ENCODE measurements around the gene KLF2. TPM values are rescaled to one million over a fixed set of nuclear protein-coding genes. Genes with fewer than 3 reads are reported as not detected.

KLF2 gene
- total RNA-seq, 3 donors from 2014 or later (not counting 1 experiment from before 2014, with no cell fraction given), result 246 to 645 (median 377) TPM

DNA sequence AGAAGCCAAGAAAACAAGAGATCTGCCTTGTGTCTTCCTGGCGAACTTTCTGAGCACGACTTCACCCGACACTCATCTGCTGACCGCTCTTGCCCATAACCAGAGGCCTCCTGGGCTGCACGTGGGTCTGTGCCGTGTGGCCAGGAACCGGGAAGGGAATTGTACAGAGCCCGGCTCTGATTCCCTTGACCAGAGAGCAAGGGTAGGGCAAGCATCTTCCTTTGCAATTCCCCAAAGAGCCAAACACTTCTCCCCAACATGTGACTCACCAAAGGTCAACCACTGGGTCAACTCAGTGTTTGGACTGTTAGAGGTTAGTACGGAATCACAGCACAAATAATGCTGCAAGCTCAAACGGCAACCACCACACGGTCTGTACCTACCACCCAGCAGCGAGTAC lies 48.9 kb downstream of the KLF2 start:
- intact Hi-C loops (cut with micrococcal nuclease), result loop anchor here (5.0 kb wide), 1 partner anchor 209 kb away; no protein-coding TSS in a partner anchor

DNA sequence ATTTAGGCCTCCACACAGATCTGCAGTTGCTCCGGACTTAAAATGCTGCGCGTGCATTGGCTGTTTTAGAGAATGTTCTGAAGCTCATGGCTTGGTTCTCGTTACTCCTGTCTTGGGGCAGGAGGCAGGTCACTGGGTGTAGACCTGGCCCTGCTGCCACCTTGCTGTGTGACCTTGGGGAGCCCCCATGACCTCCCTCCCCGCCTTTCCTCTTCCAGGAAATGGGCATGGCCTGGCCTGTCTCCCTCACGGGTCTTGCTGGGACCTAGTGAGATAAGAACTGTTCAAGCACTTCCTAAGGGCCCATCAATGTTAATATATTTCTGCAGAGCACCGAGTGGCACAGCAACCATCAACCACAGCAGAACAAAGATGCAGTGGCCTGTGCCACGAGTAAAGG lies 49.4 kb downstream of the KLF2 start:
- intact Hi-C loops (cut with micrococcal nuclease), result loop anchor here (5.0 kb wide), 1 partner anchor 208 kb away; no protein-coding TSS in a partner anchor
- no peaks in the 10 kb centered on the region for H3K36me3 Mint-ChIP-seq
- no peaks in the 10 kb centered on the region for H3K27me3 Mint-ChIP-seq (ENCODE audit: low read depth in 2 of 2)
- Histone ChIP-seq H3K9me3 (ENCODE audit: control insufficient read depth, insufficient read depth, low read length) (no peaks in the 10 kb centered on the region), H3K27me3 (ENCODE audit: control insufficient read depth, insufficient read depth, low read length) (no peaks in the 10 kb centered on the region), H3K4me3 (ENCODE audit: low read length) (no peak overlapping the region), H3K27ac (ENCODE audit: low read length) (peak overlapping the region; percentile 94), H3K4me1 (ENCODE audit: control insufficient read depth, insufficient read depth, low read length) (peaks cover 96% of the 10 kb centered on the region), H3K36me3 (ENCODE audit: control insufficient read depth, insufficient read depth, low read length) (peaks cover 31% of the 10 kb centered on the region)
- DNase-seq (peak in 1 of 2 donors; percentile 27), ATAC-seq (no peak)
- H3K4me1 Mint-ChIP-seq, result peaks cover 39 to 55% of the 10 kb centered on the region in 2 donors
- no peaks in the 10 kb centered on the region for H3K9me3 Mint-ChIP-seq
- WGBS (ENCODE audit: insufficient coverage), result 60% methylated on average over 8 of the region's 8 CpGs
- peak overlapping the region; percentile 80 for H3K4me3 Mint-ChIP-seq
- TF ChIP-seq, protein P1, sequence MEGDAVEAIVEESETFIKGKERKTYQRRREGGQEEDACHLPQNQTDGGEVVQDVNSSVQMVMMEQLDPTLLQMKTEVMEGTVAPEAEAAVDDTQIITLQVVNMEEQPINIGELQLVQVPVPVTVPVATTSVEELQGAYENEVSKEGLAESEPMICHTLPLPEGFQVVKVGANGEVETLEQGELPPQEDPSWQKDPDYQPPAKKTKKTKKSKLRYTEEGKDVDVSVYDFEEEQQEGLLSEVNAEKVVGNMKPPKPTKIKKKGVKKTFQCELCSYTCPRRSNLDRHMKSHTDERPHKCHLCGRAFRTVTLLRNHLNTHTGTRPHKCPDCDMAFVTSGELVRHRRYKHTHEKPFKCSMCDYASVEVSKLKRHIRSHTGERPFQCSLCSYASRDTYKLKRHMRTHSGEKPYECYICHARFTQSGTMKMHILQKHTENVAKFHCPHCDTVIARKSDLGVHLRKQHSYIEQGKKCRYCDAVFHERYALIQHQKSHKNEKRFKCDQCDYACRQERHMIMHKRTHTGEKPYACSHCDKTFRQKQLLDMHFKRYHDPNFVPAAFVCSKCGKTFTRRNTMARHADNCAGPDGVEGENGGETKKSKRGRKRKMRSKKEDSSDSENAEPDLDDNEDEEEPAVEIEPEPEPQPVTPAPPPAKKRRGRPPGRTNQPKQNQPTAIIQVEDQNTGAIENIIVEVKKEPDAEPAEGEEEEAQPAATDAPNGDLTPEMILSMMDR (IDR thresholded peaks at IDR 0.05), result no peak
- no peak overlapping the region for H3K27ac Mint-ChIP-seq

More for the DNA sequence above, 48.9 kb downstream of the KLF2 start:
- H3K36me3 ChIP-seq (ENCODE audit: control insufficient read depth, insufficient read depth, low read length), result peaks cover 31% of the 10 kb centered on the region
- DNase-seq, result no peak
- ATAC-seq, result no peak
- H3K4me1 Mint-ChIP-seq, result peaks cover 39 to 52% of the 10 kb centered on the region in 2 donors
- TF ChIP-seq, protein P1 (IDR thresholded peaks at IDR 0.05), result no peak
- peak overlapping the region; percentile 80 for H3K4me3 Mint-ChIP-seq
- peak overlapping the region; percentile 94 for H3K27ac ChIP-seq (ENCODE audit: low read length)
- no peaks in the 10 kb centered on the region for H3K36me3 Mint-ChIP-seq
- peaks cover 100% of the 10 kb centered on the region for H3K4me1 ChIP-seq (ENCODE audit: control insufficient read depth, insufficient read depth, low read length)
- no peaks in the 10 kb centered on the region for H3K9me3 ChIP-seq (ENCODE audit: control insufficient read depth, insufficient read depth, low read length)
- no peaks in the 10 kb centered on the region for H3K27me3 Mint-ChIP-seq (ENCODE audit: low read depth in 2 of 2)
- no peak overlapping the region for H3K27ac Mint-ChIP-seq
- no peak overlapping the region for H3K4me3 ChIP-seq (ENCODE audit: low read length)
- H3K27me3 ChIP-seq (ENCODE audit: control insufficient read depth, insufficient read depth, low read length), result no peaks in the 10 kb centered on the region
- 88% methylated on average over 11 of the region's 12 CpGs for WGBS (ENCODE audit: insufficient coverage)
- H3K9me3 Mint-ChIP-seq, result no peaks in the 10 kb centered on the region

DNA sequence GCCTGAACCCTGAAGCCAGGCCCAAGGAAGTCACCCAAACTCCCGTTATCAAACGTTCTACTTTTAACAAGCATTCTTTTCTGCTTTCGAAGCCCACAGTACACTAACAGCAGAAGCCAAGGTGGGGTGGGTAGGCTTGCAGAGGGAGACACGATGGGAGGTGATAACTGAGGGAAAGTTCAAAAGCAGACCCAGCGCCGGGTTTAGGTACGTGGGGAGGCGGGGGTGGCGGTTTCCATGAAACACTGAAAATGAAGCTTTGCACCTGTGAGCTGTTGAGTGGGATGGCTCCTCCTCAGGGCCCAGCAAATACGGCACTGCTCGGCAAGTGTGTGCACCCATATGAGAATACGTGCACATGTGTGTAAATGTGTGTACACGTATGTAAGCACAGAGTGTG lies 49.8 kb downstream of the KLF2 start:
- TF ChIP-seq, protein P1 (IDR thresholded peaks at IDR 0.05), result no peak
- Histone ChIP-seq H3K4me3 (ENCODE audit: low read length) (no peak overlapping the region), H3K27me3 (ENCODE audit: control insufficient read depth, insufficient read depth, low read length) (no peaks in the 10 kb centered on the region), H3K27ac (ENCODE audit: low read length) (peak overlapping the region; percentile 94), H3K4me1 (ENCODE audit: control insufficient read depth, insufficient read depth, low read length) (peaks cover 95% of the 10 kb centered on the region), H3K9me3 (ENCODE audit: control insufficient read depth, insufficient read depth, low read length) (no peaks in the 10 kb centered on the region), H3K36me3 (ENCODE audit: control insufficient read depth, insufficient read depth, low read length) (peaks cover 31% of the 10 kb centered on the region)
- H3K4me3 Mint-ChIP-seq, result peak overlapping the region; percentile 80
- DNase-seq (peak in 1 of 2 donors; percentile 42), ATAC-seq (no peak)
- H3K27ac Mint-ChIP-seq, result no peak overlapping the region
- no peaks in the 10 kb centered on the region for H3K27me3 Mint-ChIP-seq (ENCODE audit: low read depth in 2 of 2)
- intact Hi-C loops (cut with micrococcal nuclease), result loop anchor here (5.0 kb wide), 1 partner anchor 208 kb away; no protein-coding TSS in a partner anchor
- WGBS (ENCODE audit: insufficient coverage), result 74% methylated on average over 12 of the region's 13 CpGs
- H3K9me3 Mint-ChIP-seq, result no peaks in the 10 kb centered on the region
- peaks cover 39 to 55% of the 10 kb centered on the region in 2 donors for H3K4me1 Mint-ChIP-seq
- H3K36me3 Mint-ChIP-seq, result no peaks in the 10 kb centered on the region

Measured in natural killer cell (primary cell).